ENCODE results near the gene TRMU.
"Not testable (repeated sequence)": the region's sequence is repeated elsewhere in the genome, so short reads cannot be mapped to it uniquely, and the experiment has no call there.

The TRMU gene

DNA sequence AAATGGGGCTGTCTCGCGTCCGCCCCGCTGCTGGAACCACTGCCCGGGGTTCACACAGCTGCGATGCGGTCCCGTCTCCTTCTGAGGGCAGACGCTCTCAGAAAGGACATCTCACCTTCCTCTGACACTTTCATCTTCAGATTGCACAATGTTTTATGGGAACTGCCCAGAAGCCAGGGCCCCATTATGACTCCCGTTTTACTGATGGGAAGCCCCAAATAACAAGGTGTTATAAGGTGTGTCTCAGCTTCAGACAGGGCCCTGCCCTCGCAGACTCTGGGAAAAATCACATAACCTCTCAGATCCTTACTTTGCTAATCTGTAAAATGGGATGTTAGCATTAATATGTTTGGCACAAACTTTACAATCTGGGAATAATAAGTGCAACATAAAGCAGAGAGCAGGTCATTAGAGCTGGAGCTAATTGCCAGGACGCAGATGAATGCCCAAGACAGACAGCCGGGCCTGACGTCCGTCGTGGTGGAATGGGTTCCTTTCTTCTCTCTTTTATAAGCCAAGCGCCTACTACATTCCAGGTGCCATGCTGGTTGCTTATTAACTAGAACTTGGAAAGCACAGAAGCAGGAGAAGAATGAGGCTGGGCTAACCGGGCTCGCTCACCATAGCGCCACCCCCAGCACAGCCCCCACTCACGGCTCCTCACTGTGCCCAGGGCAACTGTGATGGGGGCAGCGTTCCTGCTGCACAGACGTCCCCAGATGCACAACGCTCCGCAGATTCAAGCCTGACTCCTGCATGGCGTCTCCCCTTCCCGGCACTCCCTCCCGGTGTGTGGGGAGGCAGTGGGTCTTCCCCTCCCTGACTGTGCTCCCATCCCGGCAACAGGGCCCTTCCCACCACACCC lies 43.8 kb downstream of the TRMU start:
- no peak for DNase-seq (ENCODE audit: insufficient read length, low spot score)
- FAIRE-seq, result no peak

DNA sequence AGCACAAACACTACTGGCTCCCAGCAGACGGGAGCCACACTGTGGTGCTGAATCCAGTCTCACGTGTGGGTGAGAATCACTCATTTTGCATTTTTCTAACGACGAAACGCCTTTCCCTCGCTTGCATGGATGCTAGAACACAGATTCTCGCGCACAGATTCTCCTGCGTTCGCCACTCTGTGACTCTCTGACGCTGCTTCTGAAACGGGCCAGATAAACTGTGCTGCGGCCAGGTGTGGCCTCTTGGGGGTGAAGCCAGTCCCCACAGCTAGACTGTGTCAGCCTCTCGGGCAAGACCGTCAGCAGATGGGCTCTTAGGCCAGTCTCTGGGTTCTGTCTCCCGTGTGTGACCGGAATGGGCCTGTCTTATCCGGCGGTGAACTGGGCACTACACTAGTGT lies 44.6 kb downstream of the TRMU start:
- no peak for DNase-seq (ENCODE audit: insufficient read length, low spot score)
- no peak for FAIRE-seq

DNA sequence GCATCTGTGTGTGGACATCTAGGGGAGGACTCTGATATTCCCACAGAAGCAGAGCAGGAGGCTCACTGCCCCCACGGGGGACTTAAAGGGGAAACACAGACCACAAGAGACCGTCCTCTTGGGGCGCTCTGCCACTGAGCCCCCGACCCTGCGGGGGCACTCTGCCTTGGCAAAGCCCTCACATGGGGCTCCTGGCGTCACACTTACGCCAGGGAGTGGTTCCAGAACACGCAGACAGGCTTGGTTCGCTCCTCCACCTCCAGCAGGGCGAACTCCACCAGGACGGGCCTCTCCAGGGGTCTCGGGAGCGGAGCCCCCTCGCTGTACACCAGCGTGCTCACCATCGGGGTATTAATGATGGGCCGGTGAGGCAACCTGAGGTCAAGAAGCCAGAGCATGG lies 45.1 kb downstream of the TRMU start:
- DNase-seq (ENCODE audit: insufficient read length, low spot score), result no peak
- no peak for FAIRE-seq

DNA sequence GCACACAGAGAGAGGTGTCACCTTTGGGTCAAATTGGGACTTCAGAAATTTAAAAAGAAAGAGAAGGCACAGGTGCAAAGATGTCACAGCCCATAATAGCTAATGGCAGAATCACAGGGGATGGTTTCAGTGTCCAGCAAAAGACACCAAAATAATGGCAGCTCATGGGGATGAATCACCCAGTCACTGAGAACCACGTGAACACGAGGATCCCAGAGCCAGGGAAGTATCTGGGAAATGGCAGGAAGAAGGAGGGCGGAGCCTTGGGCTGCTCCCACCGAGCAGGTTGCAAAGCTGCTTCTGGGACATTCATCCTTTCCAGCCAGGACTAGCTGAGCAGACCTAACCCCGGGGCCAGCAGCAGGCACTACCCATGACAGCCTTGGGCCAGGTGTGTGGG lies 45.6 kb downstream of the TRMU start:
- FAIRE-seq (no peak), DNase-seq (ENCODE audit: insufficient read length, low spot score) (no peak)

DNA sequence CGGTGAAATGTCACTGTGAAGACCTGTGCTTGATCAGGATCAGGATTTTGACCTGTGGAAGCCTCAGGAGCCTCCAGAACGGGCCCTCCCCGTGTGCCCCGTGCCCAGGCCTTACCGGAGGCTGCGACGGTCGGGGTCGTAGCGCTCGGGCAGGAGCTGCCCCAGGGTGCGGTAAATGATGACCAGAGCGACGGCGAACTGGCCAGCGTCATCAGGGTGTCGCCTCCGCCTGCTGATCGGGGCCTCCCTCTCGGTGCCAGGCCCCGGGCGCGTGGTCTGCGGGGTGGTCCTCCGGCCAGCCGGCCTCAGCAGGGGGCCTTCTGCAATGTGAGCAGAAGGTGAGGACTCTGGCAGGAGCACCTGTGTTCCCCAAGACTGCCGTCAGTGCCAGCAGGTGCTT lies 46.2 kb downstream of the TRMU start:
- FAIRE-seq (no peak), DNase-seq (ENCODE audit: insufficient read length, low spot score) (no peak)

DNA sequence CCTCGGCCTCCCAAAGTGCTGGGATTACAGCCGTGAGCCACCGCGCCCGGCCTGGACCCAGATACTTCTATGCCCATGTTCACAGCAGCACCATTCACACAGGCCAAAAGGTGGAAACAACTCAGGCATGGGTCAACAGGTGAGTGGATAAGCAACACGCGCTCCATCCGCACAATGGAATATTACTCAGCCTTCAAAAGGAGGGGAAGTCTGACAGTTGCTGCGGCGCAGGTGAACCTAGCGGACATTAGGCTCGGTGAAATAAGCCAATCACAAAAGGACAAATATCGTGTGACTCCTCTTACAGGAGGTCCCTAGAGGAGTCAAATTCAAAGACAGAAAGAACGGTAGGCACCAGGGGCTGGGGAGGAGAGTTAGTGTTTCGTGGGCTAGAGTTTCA lies 47.0 kb downstream of the TRMU start:
- FAIRE-seq (no peak), DNase-seq (ENCODE audit: insufficient read length, low spot score) (no peak)

DNA sequence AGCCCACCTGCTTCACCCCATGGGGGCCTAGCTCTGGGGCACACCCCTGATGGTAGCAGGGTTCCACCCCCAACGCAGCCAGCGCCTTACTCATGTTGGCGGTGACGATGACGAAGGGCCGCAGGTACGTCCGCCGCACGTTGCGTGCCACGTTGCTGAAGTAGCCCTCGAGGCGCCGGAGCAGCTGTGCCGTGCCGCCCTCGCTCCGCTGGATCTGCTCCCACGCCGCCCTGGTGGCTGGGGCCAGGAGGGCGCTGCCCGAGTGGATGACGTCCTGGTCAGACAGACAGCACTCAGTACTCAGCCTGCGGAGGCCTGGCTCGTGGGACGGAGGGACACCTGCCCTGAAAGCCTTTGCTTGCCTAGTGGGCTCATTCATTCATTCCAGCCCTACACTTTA lies 50.8 kb downstream of the TRMU start:
- no peak for DNase-seq (ENCODE audit: insufficient read length, low spot score)

DNA sequence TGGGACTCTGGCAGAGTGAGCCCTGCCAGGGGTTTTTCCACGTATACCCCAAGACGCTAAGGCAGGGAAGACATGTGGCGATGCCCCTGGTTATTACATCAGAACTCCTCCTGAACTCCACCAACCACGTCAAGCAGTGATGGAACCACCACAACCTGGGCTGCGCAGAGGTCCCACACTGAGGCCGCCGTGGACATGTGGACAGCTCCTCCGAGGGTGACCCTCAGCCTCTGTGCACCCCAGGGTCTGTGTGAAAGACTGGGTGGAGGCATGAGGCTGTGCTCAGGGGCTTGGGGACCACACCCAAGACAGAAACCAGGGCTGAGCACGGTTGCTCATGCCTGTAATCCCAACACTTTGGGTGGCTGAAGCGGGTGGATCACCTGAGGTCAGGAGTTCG lies 52.2 kb downstream of the TRMU start:
- DNase-seq (ENCODE audit: insufficient read length, low spot score) (no peak), FAIRE-seq (no peak)

More for the DNA sequence above, 50.8 kb downstream of the TRMU start:
- FAIRE-seq, result no peak

DNA sequence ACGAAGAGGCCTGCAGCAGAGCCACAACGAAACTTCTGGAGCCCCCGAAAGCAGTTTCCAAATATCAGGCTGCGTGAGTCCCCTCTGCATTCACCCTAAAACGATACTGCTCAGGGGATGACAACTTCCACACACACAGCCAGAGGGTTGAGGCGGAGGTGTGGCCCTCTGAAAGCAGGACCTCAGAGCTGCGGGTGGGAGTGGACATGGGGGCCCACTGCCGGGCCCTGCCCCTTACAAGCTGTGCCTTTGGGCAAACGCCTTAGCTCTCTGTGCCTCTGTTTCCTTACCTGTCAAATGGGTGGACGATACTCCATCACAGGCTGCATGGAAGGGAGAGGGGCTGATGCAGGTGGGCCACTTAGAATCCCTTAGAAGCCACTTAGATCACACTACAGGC lies 53.1 kb downstream of the TRMU start:
- no peak for DNase-seq (ENCODE audit: insufficient read length, low spot score)
- FAIRE-seq, result no peak

DNA sequence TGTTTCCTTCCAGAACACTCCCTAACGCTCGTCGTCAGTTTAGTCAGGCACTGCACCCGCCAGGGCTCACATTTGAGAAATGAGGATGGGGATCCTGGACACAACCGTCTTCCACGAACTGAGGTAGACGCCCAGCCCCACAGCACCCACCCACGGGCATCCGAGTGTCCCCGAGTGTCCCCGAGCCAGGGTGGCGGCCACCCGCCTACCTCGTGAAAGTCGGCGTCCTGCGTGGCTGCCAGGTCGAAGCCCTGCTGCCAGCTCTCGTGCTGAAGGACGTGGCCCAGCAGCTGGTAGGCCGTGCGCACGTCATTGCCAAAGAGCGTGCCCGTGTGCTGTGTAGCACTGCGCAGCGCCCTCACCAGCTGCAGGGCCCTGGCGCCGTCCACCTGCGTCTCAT lies 53.6 kb downstream of the TRMU start:
- DNase-seq (ENCODE audit: insufficient read length, low spot score) (no peak), FAIRE-seq (no peak)

DNA sequence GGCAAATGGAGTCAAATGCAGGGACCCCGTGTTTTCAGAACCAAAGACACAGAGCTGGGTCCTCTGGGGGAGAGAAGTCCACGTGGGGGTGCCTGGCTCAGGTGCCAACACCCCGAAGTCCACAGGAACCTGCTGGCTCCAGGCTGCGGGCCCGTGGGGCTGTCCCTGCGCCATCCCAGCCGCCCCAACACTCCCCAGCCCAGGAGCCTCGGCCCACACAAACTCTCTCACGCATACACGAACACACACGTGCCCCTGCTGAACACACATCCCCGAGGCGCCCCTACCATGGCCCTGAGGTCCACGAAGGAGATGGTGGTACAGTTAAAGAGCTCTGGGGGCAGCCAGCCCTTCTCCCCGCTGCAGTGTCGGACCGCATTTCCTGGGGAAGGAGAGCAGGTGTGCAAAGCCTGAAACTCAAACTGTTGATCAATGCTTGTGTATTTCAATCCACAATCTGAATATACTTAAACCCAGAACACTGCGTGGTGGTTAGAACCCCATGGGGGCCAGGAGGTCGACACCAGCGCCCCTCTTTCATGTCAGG lies 54.7 kb downstream of the TRMU start:
- DNase-seq (ENCODE audit: insufficient read length, low spot score) (no peak), FAIRE-seq (no peak)

DNA sequence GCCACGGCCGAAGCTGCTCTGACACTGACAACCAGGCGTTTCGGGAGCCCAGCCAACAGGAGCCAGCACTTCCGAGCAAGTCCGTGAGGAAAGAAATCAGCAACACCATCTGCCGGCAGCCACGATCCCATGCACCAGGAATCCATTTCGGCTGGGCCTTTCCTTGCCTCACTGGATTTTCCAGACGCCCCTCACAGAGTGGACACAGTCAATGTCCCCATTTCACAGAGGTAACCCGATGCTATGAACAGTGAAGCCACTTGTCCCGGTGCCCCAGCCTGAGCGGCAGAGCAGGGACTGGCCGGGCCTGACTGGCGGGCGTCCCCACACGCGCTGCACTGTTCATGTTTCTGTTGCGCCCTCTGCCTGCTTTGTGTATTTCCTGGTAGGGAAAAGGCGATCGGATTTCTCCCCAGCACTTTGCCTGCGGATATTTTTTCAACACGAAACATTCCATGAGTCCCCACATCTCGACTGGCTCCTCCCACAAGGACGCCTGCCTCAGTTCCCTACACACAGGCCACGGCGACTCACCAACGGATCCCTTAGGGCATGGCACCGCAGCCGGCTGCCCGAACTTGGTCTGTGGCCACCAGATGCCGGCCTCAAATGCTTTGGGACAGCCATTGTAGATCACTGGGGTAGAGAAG lies 55.3 kb downstream of the TRMU start:
- FAIRE-seq, result no peak

DNA sequence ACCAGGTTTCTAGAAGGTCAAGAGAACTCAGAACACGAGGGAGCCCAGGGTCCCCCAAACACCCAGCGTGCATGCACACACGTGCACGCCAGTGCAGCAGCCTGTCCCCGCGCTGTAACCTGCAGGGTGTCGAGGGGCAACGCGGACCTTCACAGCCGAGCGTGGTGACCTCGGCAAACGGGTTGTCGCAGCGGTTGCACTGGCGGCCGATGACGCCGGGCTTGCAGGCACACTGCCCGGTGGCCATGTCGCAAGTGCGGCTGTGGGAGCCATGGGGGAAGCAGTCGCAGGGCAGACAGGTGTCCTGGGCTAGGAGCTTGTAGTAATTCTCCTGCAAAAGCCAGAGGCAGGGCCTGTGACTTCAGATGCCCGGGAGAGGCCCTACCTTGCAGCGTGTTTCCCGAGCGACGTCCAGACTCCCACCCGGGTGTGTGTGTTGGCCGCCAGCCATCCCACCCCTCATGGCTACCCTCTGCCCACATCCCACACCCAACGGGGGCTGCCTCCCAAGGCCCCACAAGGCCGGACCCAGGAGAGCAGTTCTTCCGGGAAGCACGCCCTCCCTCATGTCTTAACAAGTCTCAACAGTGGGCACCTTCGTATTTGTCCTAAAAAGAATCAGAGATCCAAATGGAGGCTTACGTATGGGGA lies 56.1 kb downstream of the TRMU start:
- DNase-seq (ENCODE audit: insufficient read length, low spot score) (no peak), FAIRE-seq (no peak)

More for the DNA sequence above, 55.3 kb downstream of the TRMU start:
- DNase-seq (ENCODE audit: insufficient read length, low spot score), result no peak

DNA sequence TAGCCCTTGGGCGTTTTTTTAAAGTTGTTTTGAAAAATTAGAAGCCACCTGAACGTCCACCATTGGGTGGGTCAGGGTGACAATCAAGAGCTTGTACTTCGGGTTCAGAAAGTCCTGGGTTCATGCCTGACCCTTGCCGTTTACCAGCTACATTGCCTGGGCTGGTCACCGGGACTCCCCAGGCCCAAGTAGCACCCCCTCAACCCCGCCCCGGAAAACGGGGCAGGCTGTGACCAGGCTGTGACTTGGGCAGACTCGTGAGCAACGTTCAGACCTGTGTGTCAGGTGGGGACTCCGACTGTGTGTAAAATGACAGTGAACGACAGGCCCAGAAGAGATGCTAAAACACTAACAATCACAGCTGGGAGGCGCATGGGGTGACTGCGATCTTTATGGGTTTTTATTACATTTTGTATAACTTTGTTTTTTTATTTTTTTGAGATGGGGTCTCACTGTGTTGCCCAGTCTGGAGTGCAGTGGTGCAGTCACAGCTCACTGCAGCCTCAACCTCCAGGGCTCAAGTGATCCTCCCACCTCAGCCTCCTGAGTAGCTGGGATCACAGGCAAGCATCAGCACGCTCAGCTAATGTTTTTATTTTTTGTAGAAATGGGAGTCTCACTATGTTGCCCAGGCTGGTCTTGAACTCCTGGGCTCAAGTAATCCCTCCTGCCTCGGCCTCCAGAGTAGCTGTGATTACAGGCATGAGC lies 56.8 kb downstream of the TRMU start:
- no peak for DNase-seq (ENCODE audit: insufficient read length, low spot score)
- no peak for FAIRE-seq

DNA sequence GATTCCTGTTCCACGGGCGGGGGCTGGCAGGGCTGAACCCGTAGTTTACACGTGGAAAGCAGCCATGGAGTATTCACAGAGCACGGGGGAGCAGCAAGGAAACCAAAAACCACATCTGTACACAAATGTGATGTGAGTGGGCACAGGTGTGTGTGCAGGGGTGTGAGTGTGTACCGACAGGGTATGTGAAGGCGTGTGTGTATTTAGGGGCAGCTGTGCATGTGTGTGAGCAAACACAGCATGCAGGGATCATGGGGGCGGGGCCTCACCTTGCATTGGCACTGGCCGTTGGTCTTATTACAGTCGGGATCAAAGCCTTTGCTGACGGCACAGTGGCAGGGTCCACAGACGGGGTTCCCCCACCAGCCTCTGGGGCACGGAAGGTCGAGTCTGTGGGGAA lies 58.4 kb downstream of the TRMU start:
- DNase-seq (ENCODE audit: insufficient read length, low spot score) (no peak), FAIRE-seq (no peak)

DNA sequence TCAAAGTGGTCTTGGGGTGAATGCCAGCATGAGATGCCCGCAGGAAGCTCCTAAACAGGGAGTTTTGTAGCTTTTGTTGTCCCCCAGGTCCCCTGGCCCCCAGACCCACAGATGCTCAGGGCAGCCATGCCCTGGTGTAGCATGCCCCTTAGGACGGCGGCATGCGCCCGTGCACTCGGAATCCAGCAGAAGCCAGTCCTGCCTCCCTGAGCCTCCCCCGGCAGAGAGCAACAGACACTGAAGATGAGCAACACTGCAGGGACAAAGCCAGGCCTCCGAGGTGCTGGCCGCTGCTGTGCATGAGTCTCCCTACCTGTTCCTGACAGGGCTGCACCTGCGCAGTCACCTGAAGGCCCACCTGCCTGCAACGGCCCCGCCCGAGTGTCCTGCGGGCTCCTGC lies 59.1 kb downstream of the TRMU start:
- DNase-seq (ENCODE audit: insufficient read length, low spot score), result no peak
- no peak for FAIRE-seq

DNA sequence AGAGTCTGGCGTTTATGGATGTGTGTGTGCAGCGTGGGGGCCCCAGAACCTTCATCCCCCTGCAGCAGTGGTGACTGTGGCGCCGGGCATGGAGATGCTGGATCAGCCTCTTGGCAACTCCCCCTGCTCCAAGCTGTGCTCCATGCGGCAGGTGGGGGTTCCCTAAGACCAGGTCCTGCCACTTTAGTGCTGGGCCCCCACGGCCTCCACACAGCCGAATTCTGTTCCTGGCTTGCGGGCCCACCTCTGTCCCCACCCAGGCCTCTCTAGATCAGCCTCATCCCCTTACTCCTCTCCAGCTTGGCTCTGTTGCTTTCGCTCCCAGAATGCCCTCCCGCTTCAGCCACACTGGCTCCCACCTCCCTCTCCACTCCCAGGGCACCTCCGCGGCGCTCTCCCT lies 59.6 kb downstream of the TRMU start:
- FAIRE-seq (no peak), DNase-seq (ENCODE audit: insufficient read length, low spot score) (no peak)

DNA sequence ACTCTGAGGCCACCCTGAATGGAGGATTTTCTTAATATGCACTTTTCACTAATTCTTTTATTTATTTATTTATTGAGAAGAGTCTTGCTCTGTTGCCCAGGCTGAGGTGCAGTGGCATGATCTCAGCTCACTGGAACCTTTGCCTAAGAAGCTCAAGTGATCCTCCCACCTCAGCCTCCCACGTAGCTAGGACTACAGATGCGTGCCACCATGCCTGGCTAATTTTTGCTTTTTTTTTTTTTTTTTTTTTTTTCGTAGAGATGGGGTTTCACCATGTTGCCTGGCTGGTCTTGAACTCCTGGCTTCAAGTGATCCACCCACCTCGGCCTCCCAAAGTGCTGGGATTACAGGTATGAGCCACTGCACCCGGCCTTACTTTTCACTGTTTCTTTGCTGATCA lies 61.5 kb downstream of the TRMU start:
- not testable (repeated sequence) for FAIRE-seq

DNA sequence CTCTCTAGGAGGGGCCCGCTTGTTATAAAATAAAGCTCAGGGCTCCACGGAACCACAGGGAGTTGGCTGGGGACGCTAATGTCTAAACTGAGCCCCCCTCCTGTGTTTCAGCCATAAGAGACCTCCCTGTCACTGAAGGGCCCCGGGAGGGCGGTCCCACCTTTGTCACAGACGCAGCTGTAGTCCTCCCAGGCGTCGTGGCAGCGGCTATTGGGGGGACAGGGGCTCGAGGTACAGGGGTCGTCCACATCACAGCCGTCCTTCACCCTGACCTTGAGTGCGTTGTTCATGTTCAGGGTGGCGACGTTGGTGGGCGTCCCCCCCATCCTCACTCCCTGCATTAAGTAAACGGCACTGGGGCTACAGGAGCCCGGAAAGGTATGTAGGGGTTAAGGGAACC lies 62.0 kb downstream of the TRMU start:
- no peak for DNase-seq (ENCODE audit: insufficient read length, low spot score)
- no peak for FAIRE-seq

More for the DNA sequence above, 61.5 kb downstream of the TRMU start:
- not testable (repeated sequence) for DNase-seq (ENCODE audit: insufficient read length, low spot score)

DNA sequence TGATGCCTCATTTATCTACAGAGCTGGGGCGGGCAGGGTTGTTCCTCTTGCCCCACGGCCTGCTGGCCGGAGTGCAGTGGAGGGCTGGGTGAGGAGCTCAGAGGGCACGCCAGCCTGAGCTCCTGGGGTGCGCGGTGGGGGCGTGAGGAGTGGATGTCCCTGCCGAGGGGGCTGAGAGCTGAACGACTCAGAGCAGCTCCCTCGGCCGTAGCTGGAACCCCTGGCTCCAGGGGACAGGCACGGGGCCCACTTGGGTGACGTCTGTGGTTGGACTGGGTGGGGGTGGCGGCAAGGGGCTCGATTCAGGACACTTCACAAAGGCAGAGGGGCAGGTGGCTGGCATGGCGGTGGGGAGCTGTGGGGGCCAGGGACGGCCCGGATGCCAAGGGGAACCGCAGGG lies 62.4 kb downstream of the TRMU start:
- no peak for FAIRE-seq

More for the DNA sequence above, 62.4 kb downstream of the TRMU start:
- DNase-seq (ENCODE audit: insufficient read length, low spot score), result no peak
